Neural progenitor cell (in vitro differentiated cells): ENCODE measurements around the gene MACIR.

Experiments used
- CTCF ChIP-seq: fragments of 200-600 bp; sonication (generic); IDR thresholded peaks from 2 replicates; pipeline ENCODE4 v1.5.1; 2017; ENCODE audit warnings: antibody characterized with exemption, mild to moderate bottlenecking
- EZH2phosphoT487 ChIP-seq: fragments of 200-600 bp; sonication (generic); IDR thresholded peaks from 2 replicates; pipeline ENCODE4 v1.6.1; 2017; ENCODE audit warnings: antibody characterized with exemption

DNA sequence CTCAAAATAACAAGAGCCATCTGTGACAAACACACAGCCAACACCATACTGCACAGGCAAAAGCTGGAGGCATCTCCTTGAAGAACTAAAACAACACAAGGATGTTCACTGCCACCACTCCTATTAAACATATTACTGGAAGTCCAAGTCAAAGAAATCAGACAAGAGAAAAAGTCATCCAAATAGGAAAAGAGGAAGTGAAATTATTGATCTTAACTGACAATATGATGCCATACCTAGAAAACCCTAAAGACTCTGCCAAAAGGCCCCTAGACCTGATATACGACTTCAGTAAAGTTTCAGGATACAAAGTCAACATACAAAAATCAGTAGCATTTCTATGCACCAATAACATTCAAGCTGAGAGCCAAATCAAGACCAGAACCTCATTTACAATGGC, 30.0 kb upstream of the MACIR start:
- TF ChIP-seq EZH2phosphoT487 (no peak), CTCF (no peak)
